Measurements from ENCODE around the gene GDPD3. TPM values are rescaled to one million over a fixed set of nuclear protein-coding genes. Genes with fewer than 3 reads are reported as not detected.
A peak's percentile ranks its signal among the peaks of the same experiment; 100 is the strongest.

Gene GDPD3
- total and polyA plus RNA-seq, 2 of the 13 experiments (the other 11 are each of a cell fraction or from before 2014, with no cell fraction given) = 18.7 to 20.6 TPM

GRCh38 chr16:30088832-30089624 is 24.3 kb downstream of the GDPD3 start (continued):
- TF ChIP-seq JARID2 (CRISPR knock-in tag; IDR thresholded peaks at IDR 0.05; ENCODE audit: insufficient replicate concordance) = no peak
- TF ChIP-seq ISX (CRISPR knock-in tag; conservative IDR thresholded peaks at IDR 0.05) = no peak
- no peak for TF ChIP-seq PCBP1 (IDR thresholded peaks at IDR 0.05; ENCODE audit: borderline replicate concordance, low read depth, low read length)
- no peak for TF ChIP-seq GMEB1 (CRISPR knock-in tag; IDR thresholded peaks at IDR 0.05; ENCODE audit: borderline replicate concordance)
- no peak for TF ChIP-seq MED8 (CRISPR knock-in tag; IDR thresholded peaks at IDR 0.05; ENCODE audit: insufficient replicate concordance)
- TF ChIP-seq ZNF598 (CRISPR knock-in tag; IDR thresholded peaks at IDR 0.05; ENCODE audit: borderline replicate concordance) = peak; percentile 38; the same call in 1 of the 2 replicates
- TF ChIP-seq ZNF430 (CRISPR knock-in tag; IDR thresholded peaks at IDR 0.05) = no peak
- TF ChIP-seq ZNF329 (CRISPR knock-in tag; IDR thresholded peaks at IDR 0.05; ENCODE audit: low read depth) = 0 out of 2 replicates have a peak, but pooled peaks have one; percentile 30
- no peak for TF ChIP-seq NFATC3 (CRISPR knock-in tag; IDR thresholded peaks at IDR 0.05)
- 0 out of 2 replicates have a peak, but pooled peaks have one; percentile 18 for TF ChIP-seq CTCF (CRISPR knock-in tag; IDR thresholded peaks at IDR 0.05)
- TF ChIP-seq ZNF335 (CRISPR knock-in tag; IDR thresholded peaks at IDR 0.05) = no peak
- no peak for TF ChIP-seq ZNF761 (CRISPR knock-in tag; conservative IDR thresholded peaks at IDR 0.05)
- no peak for TF ChIP-seq EEA1 (CRISPR knock-in tag; IDR thresholded peaks at IDR 0.05; ENCODE audit: borderline replicate concordance)
- no peak for TF ChIP-seq THAP7 (CRISPR knock-in tag; IDR thresholded peaks at IDR 0.05)
- no peak for TF ChIP-seq ZNF576 (CRISPR knock-in tag; IDR thresholded peaks at IDR 0.05)
- 0 out of 2 replicates have a peak, but pooled peaks have one; percentile 2 for TF ChIP-seq ZBTB2 (CRISPR knock-in tag; IDR thresholded peaks at IDR 0.05; ENCODE audit: low read depth)
- TF ChIP-seq HNF1B (CRISPR knock-in tag; IDR thresholded peaks at IDR 0.05) = peak; percentile 35; the same call in 1 of the 2 replicates

Data from HepG2 (cell line).